IgD-negative memory B cell (primary cell): Measurements from ENCODE around the gene GTF3C2. TPM values are rescaled to one million over a fixed set of nuclear protein-coding genes. Genes with fewer than 3 reads are reported as not detected.
"Not testable (repeated sequence)": the region's sequence is repeated elsewhere in the genome, so short reads cannot be mapped to it uniquely, and the experiment has no call there.

Source experiments
- H3K27ac Mint-ChIP-seq, 3 donors: one replicate each; pipeline ENCODE4 v1.8.0; 2020 to 2022; ENCODE audit warnings: mild to moderate bottlenecking in 3 of 3, mixed read lengths in 3 of 3, moderate library complexity in 1 of 3
- H3K27me3 Mint-ChIP-seq: one replicate; pipeline ENCODE4 v1.8.0; 2021; ENCODE audit warnings: mixed read lengths
- H3K36me3 Mint-ChIP-seq: one replicate; pipeline ENCODE4 v1.8.0; 2020; ENCODE audit warnings: mild to moderate bottlenecking, mixed read lengths
- H3K4me1 Mint-ChIP-seq, 3 donors: one replicate each; pipeline ENCODE4 v1.8.0; 2020 to 2022; ENCODE audit warnings: mixed read lengths in 3 of 3, mild to moderate bottlenecking in 1 of 3
- H3K4me3 Mint-ChIP-seq, 4 donors: one replicate each; pipeline ENCODE4 v1.8.0; 2020 to 2022; ENCODE audit warnings: mild to moderate bottlenecking in 4 of 4, mixed read lengths in 4 of 4, moderate library complexity in 3 of 4
- H3K9me3 Mint-ChIP-seq, 3 donors: one replicate each; pipeline ENCODE4 v1.8.0; 2020 to 2021; ENCODE audit warnings: mixed read lengths in 3 of 3, mild to moderate bottlenecking in 1 of 3
- polyA plus RNA-seq: library from polyadenylated mRNA; unstranded; fragments of 300-500 nt; fragmentation: Illumina TruSeq; gene quantifications from one replicate; pipeline ENCODE4 v1.2.3, GENCODE V29; 2021

GTF3C2 gene
- polyA plus RNA-seq, 1 donor from 2014 or later = 38.6 TPM

DNA sequence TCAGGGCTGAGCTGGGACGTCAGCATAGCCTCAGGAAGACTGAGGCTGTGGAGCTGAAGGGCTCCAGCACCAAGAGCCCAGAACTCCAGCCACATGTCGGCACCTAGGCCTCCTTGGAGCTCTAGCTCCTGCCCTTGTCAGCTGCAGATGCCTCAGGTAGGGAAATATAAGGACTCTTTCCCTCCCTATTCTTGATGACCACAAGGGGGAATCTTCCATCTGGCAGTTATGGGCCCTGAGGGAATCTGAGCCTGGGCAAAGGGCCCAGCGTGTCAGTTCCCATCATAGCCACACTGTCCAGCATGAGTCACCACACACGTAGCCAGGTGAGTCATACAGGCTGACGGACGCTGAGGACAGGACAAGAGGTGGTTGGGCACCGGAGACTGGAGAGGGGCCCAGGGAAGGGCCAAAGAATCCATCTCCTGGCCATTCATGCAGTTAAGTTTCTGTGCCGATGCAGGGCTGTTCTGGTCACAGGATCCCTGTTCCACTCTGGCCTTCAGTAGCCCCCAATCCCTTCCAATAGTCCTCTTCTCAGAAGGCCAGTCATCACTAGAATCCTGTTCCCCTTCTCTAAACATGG lies 35.5 kb downstream of the GTF3C2 start:
- H3K36me3 Mint-ChIP-seq = peaks cover 2% of the 10 kb centered on the region
- peak overlapping the region in 1 of 4 donors; percentile 2 for H3K4me3 Mint-ChIP-seq
- no peaks in the 10 kb centered on the region for H3K9me3 Mint-ChIP-seq
- H3K27ac Mint-ChIP-seq = peak overlapping the region in 1 of 3 donors; percentile 71
- no peaks in the 10 kb centered on the region for H3K27me3 Mint-ChIP-seq
- peaks cover 12 to 15% (median 15%) of the 10 kb centered on the region in 3 donors for H3K4me1 Mint-ChIP-seq

DNA sequence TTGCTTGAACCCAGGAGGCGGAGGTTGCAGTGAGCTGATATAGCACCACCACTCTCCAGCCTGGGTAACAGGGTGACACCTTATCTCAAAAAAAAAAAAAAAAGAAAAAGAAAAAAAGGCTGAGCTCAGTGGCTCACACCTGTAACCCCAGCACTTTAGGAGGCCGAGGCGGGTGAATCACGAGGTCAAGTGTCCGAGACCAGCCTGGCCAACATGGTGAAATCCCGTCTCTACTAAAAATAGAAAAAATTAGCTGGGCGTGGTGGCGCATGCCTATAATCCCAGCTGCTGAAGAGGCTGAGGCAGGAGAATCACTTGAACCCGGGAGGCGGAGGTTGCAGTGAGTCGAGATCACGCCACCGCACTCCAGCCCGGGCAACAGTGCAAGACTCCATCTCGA lies 36.7 kb downstream of the GTF3C2 start:
- H3K27me3 Mint-ChIP-seq, H3K9me3 Mint-ChIP-seq, H3K27ac Mint-ChIP-seq, H3K4me3 Mint-ChIP-seq, H3K36me3 Mint-ChIP-seq: not testable (repeated sequence)
- H3K4me1 Mint-ChIP-seq = peaks cover 12 to 15% (median 15%) of the 10 kb centered on the region in 3 donors

DNA sequence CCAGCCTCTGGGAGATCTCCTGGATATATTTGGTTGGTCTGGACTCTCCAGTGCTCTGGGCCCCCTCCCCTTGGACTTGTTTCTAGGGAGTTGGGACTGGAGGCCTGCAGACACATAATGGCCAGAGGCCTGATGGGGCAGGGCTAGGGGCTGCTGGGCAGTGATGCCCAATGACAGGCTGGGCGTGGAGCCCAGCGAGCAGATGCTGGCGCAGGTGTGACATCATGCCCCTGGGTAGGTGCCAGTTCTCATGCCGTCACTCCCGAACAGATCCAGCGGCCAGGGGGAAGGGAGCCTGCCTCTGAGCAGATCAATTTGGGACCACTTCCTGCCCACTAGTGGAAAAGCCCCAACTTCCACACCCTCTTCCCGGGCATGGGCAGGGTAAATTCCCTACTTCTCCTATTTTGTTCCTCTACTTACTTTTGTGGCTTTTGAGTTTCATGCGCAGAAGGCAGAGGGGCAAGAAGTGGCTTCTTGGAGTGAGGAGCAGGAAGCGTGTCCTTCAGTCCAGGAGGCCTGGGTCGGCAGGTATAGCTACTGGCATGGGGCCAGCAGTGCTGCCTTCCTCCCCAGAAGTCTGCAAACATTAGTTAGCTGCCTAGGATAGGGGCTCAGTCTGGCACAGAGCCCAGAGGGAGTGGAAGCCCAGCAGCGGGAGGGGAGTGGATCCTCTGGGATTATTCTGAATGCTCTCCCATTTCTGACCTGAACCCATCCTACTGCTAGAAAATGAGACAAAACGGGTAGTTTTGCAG lies 39.7 kb downstream of the GTF3C2 start:
- no peak overlapping the region for H3K4me3 Mint-ChIP-seq
- H3K27ac Mint-ChIP-seq = peak overlapping the region in 1 of 3 donors; percentile 39
- H3K27me3 Mint-ChIP-seq = no peaks in the 10 kb centered on the region
- H3K4me1 Mint-ChIP-seq = peaks cover 0 to 5% (median 2%) of the 10 kb centered on the region in 3 donors
- no peaks in the 10 kb centered on the region for H3K9me3 Mint-ChIP-seq
- H3K36me3 Mint-ChIP-seq = peaks cover 5% of the 10 kb centered on the region

DNA sequence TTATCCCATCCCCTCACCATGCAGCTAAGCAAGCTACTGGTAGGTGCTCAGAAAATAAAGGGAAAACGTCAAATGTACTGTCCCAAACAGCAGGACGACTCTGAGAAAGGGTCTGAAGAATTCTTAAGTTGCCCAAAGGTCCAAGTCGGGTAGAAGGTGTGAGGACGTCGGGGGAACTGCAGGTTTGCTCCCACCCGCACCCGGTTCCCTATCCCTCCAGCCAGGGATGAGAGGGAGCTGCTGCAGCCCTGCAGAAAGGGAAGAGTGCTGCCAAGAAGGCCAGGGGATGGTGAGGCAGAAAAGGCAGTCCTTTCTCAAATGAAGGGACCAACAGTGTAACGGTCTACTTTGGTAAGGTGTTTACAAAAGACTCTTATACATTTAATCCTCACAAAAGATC lies 41.4 kb downstream of the GTF3C2 start:
- Mint-ChIP-seq H3K9me3 (no peaks in the 10 kb centered on the region), H3K27ac (no peak overlapping the region), H3K4me1 (no peaks in the 10 kb centered on the region), H3K27me3 (no peaks in the 10 kb centered on the region), H3K4me3 (no peak overlapping the region), H3K36me3 (peaks cover 8% of the 10 kb centered on the region)

DNA sequence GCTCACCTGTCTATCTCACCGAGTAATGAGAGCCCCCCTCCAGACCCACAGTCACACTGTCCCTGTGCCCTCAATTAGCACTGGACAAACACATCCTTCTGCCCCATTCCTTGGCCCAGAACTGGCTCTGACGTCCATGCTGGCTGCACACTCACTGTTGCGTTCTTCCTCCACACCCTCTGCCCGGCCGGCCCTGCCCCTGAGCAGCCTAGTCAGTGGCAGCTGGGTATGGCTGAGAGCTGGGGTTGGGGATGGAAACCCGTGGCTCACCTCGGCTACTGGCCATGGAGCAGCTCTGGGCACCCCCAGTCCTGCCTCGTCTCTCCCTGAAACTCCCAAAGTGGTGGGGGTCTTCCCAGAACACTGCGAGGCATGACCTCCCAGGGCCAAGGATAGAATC lies 41.9 kb downstream of the GTF3C2 start:
- no peaks in the 10 kb centered on the region for H3K4me1 Mint-ChIP-seq
- H3K9me3 Mint-ChIP-seq = no peaks in the 10 kb centered on the region
- H3K27ac Mint-ChIP-seq = no peak overlapping the region
- H3K36me3 Mint-ChIP-seq = peaks cover 10% of the 10 kb centered on the region
- H3K27me3 Mint-ChIP-seq = no peaks in the 10 kb centered on the region
- no peak overlapping the region for H3K4me3 Mint-ChIP-seq

GRCh38 chr2:27313882-27314645 lies 42.5 kb downstream of the GTF3C2 start:
- no peaks in the 10 kb centered on the region for H3K4me1 Mint-ChIP-seq
- H3K27ac Mint-ChIP-seq = no peak overlapping the region
- H3K4me3 Mint-ChIP-seq = no peak overlapping the region
- H3K36me3 Mint-ChIP-seq = peaks cover 11% of the 10 kb centered on the region
- no peaks in the 10 kb centered on the region for H3K27me3 Mint-ChIP-seq
- no peaks in the 10 kb centered on the region for H3K9me3 Mint-ChIP-seq

DNA sequence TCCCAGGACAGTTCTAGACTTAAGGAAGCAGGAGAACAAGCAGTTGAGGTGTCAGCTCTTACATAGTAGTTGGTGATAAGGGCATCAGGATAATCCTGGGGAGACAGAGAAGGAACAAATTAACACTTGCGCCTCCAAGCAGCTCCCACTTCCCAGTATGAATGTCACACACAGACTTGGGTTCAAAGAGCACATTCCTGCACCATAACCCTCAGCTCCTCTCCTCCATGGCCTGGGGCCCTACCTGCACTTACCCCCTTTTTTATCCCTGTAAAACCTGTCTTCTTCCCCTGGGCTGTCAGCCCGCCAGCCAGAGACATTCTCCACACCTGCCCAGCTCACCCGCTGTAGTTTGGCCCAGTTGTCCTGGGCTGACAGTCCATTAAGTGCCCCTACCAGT lies 44.4 kb downstream of the GTF3C2 start:
- Mint-ChIP-seq H3K4me3 (no peak overlapping the region), H3K27me3 (peaks cover 6% of the 10 kb centered on the region), H3K27ac (peak overlapping the region in 1 of 3 donors; percentile 59), H3K36me3 (peaks cover 9% of the 10 kb centered on the region), H3K9me3 (no peaks in the 10 kb centered on the region), H3K4me1 (no peaks in the 10 kb centered on the region)

DNA sequence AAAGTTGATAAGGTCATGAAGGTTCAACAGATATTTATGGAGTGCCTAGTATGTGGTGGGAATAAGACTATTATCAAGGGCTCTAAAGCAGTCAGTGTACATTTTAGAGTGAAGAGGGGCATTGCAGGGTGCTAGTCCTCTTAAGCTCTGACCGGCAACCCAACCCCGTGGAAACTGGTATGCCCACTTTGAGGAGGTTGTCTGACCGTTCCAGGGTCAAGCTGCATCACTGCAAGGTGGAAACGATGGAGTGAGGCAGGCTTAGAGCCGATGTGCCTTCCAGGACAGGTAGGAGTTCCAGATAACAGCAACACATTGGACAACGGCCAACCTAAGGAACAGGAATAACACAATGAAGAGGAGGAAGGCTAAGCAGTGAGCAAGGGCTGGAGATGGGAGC lies 46.9 kb downstream of the GTF3C2 start:
- H3K4me3 Mint-ChIP-seq = no peak overlapping the region
- H3K27me3 Mint-ChIP-seq = peaks cover 18% of the 10 kb centered on the region
- no peaks in the 10 kb centered on the region for H3K4me1 Mint-ChIP-seq
- peaks cover 6% of the 10 kb centered on the region for H3K36me3 Mint-ChIP-seq
- H3K9me3 Mint-ChIP-seq = no peaks in the 10 kb centered on the region
- no peak overlapping the region for H3K27ac Mint-ChIP-seq

DNA sequence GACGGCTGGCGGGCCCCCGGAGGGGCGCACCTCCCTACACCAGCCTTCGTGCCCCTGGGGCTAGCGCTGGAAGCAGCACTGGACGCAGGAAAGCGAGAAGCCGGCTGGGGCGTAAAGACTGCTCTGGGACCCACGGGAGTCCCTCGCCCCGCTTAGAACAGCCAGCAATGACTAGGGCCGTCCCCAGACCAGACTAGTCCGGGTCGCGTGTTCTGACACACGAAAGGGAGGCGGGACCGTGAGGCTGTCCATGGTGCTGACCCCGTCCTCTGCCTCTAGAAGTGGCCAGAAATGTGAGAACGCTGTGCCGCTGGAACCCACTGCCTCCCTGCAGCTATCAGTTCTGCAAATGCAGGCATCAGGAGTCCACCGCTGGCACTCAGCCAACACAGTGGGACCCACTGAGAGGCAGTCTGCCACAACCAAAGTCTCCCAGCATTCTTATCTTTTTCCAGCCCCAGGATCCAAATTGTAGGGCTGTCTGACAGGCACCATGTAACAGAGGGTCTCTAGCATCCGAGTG lies 48.1 kb downstream of the GTF3C2 start, which contains the start of gene UCN:
Gene UCN, minus strand, starts transcription at position 87 of the 523 bp plus-strand sequence. CDS start 550 bp downstream, outside the sequence.
- no peaks in the 10 kb centered on the region for H3K4me1 Mint-ChIP-seq
- H3K27ac Mint-ChIP-seq = no peak within 1 kb of the TSS
- no peak within 1 kb of the TSS for H3K4me3 Mint-ChIP-seq
- H3K36me3 Mint-ChIP-seq = peaks cover 7% of the 10 kb centered on the region
- no peaks in the 10 kb centered on the region for H3K9me3 Mint-ChIP-seq
- H3K27me3 Mint-ChIP-seq = peaks cover 18% of the 10 kb centered on the region

DNA sequence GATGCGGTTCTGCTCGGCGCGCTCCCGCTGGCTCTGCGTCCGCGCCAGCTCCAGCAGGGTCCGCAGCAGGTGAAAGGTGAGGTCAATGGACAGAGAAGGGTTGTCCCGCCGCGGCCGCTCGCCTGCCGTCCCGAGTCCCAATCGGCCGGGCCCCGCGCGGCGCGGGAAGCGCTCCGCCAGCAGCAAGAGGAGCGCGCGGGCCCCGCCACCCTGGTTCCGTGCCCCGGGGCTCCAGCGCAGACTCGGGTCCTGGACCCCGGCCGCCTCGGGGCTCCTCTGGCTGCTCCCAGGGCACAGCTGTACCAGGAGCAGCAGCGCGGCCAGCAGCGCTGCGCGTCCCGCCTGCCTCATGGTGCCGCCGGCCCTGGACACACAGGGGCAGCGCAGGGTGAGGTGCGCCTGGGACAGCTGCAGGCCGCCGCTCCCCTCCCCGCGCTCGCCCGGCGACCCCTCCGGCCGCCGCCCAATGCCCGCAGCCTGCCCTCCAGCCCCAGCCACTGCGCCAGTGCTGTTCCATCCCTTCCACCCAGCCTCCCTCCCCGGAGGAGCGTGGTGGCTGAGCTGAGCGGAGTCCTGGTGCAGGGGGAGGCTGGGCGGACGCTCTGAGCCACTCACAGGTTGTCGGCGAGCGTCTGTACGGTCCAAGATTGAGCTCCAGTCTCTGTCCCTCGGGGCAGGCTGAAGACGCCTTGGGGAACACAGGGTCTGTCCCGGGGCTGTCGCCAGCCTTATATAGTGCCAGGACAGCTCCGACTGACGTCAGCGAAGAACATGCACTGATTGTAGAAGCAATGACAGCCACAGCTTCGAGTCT lies 48.8 kb downstream of the GTF3C2 start:
- Mint-ChIP-seq H3K4me1 (peaks cover 0 to 3% (median 0%) of the 10 kb centered on the region in 3 donors), H3K9me3 (no peaks in the 10 kb centered on the region), H3K27ac (no peak overlapping the region), H3K27me3 (peaks cover 18% of the 10 kb centered on the region), H3K4me3 (no peak overlapping the region), H3K36me3 (peaks cover 7% of the 10 kb centered on the region)

GRCh38 chr2:27307287-27307544 lies 49.3 kb downstream of the GTF3C2 start:
- Mint-ChIP-seq H3K4me1 (peaks cover 0 to 4% (median 0%) of the 10 kb centered on the region in 3 donors), H3K27ac (no peak overlapping the region), H3K9me3 (no peaks in the 10 kb centered on the region), H3K36me3 (peaks cover 7% of the 10 kb centered on the region), H3K27me3 (peaks cover 18% of the 10 kb centered on the region), H3K4me3 (no peak overlapping the region)

DNA sequence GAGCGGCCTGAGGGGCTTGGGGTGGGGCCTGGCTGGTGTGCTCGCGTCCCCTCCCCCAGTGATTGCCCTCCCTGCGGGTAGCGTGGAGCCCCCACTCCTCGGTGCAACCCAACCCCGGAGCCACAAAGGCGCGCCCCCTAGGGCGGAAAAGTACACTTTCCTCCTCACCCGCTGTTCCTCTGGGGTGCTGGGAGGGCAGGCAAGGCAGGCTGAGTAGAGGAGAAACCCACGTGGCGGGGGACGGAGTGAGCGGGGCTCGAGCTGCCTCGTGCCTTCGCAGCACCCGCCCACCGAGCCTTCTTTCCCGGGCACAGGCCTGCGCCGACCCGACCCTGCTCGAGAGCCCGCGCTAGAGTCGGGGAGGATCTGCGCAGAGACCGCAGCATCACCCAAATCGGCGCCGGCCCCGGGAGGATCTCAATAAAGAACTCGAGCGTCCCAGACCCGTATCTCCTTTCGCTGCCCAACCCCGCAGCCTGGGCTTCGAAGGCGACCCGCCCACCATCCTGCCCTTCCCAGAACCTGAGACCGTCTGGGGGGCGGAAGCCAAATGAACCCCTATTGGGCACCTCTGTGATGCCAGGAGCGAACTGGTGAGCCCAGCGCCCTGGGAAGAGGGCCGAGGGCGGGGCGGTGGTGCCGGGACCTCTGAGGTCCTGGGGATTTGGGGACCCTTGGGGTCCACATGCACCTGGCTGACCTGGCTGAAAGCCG lies 49.8 kb downstream of the GTF3C2 start:
- H3K4me3 Mint-ChIP-seq = peak overlapping the region in 2 of 4 donors; percentile 54 to 60
- peaks cover 18% of the 10 kb centered on the region for H3K27me3 Mint-ChIP-seq
- H3K9me3 Mint-ChIP-seq = no peaks in the 10 kb centered on the region
- no peak overlapping the region for H3K27ac Mint-ChIP-seq
- H3K4me1 Mint-ChIP-seq = peaks cover 0 to 4% (median 0%) of the 10 kb centered on the region in 3 donors
- peaks cover 7% of the 10 kb centered on the region for H3K36me3 Mint-ChIP-seq

DNA sequence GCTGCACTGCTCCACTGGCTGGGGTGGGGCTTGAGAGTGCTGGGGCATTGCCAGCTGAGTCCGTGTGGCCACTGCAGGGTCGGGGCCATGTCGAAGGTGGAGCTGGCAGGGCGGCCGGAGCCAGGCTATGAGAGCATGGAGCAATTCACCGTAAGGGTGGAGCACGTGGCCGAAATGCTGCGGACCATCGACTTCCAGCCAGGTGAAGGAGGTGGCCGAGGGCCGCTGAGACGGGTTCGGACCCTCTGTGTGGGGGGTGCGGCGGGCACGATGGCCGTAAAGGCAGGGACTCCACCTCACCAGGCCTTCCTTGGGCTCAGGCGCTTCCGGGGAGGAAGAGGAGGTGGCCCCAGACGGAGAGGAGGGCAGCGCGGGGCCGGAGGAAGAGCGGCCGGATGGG lies 50.4 kb downstream of the GTF3C2 start:
- peaks cover 0 to 4% (median 0%) of the 10 kb centered on the region in 3 donors for H3K4me1 Mint-ChIP-seq
- no peaks in the 10 kb centered on the region for H3K9me3 Mint-ChIP-seq
- H3K27me3 Mint-ChIP-seq = peaks cover 18% of the 10 kb centered on the region
- H3K36me3 Mint-ChIP-seq = peaks cover 7% of the 10 kb centered on the region
- H3K27ac Mint-ChIP-seq = no peak overlapping the region
- no peak overlapping the region for H3K4me3 Mint-ChIP-seq

DNA sequence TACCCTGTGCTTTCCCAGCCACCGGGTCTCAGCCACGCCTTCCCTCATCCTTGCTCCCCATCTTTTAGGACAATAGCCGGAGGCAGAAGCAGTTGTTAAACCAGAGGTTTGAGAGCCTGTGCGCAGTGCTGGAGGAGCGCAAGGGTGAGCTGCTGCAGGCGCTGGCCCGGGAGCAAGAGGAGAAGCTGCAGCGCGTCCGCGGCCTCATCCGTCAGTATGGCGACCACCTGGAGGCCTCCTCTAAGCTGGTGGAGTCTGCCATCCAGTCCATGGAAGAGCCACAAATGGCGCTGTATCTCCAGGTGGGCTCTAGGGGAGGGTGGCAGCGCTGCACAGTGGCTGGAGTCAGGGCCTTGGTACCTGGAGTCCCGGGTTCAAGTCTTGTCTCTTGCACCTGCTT lies 51.0 kb downstream of the GTF3C2 start:
- H3K9me3 Mint-ChIP-seq = no peaks in the 10 kb centered on the region
- no peak overlapping the region for H3K27ac Mint-ChIP-seq
- peaks cover 7% of the 10 kb centered on the region for H3K36me3 Mint-ChIP-seq
- H3K27me3 Mint-ChIP-seq = peaks cover 20% of the 10 kb centered on the region
- peak overlapping the region in 1 of 4 donors; percentile 60 for H3K4me3 Mint-ChIP-seq
- peaks cover 0 to 4% (median 0%) of the 10 kb centered on the region in 3 donors for H3K4me1 Mint-ChIP-seq
